GM12875 (cell line): ENCODE data around the gene EMD.

Experiments used
- H3K4me3 ChIP-seq: one replicate; pipeline ENCODE4 v1.5.1; 2011; ENCODE audit warnings: low read depth, low read length, control low read depth
- TF ChIP-seq, protein P1 (sequence below): IDR thresholded peaks from 2 replicates; pipeline ENCODE4 v1.5.1; 2011; ENCODE audit warnings: low read depth, mild to moderate bottlenecking, control low read depth, inconsistent platforms, low read length, moderate library complexity, borderline replicate concordance; ENCODE audit not compliant: insufficient read depth

EMD gene

DNA sequence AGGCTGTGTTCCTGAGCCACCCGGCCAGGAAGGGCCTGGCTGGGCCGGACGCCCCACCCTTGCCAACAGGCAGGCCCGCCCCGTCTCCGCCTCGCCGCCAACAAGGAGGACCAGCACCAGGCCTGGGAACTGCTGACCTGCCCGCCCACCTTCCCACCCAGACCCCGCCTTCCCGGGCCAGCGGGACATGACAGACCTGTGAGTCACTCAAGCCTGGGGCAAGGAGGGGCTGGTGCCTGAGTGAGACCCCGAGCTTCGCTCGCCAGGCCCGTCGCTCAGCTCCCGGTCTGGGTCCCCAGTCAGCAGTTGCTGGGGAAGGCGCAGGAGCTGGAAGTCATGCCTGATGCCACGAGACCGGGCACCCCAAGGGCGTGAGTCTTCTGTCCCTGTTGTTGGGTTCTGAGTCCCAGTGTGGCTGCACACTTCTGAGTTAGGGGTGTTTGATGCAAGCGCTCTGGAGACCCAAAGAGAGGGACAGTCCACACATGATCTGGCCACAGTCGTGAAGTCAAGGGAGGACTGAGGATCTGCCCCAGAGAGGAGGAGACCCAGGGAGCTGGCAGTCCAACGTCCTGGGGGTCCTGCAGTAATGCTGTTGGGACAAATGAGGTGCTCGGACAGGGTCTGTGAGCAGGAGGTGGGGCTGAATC, 30.3 kb downstream of the EMD start, which contains the start of gene DNASE1L1:
Gene DNASE1L1 (minus strand): TSS at position 33 of the 650 bp plus-strand sequence. CDS start 3,686 bp downstream, outside the sequence.
- peak within 1 kb of the TSS; percentile 52 for H3K4me3 ChIP-seq
- TF ChIP-seq, protein P1, sequence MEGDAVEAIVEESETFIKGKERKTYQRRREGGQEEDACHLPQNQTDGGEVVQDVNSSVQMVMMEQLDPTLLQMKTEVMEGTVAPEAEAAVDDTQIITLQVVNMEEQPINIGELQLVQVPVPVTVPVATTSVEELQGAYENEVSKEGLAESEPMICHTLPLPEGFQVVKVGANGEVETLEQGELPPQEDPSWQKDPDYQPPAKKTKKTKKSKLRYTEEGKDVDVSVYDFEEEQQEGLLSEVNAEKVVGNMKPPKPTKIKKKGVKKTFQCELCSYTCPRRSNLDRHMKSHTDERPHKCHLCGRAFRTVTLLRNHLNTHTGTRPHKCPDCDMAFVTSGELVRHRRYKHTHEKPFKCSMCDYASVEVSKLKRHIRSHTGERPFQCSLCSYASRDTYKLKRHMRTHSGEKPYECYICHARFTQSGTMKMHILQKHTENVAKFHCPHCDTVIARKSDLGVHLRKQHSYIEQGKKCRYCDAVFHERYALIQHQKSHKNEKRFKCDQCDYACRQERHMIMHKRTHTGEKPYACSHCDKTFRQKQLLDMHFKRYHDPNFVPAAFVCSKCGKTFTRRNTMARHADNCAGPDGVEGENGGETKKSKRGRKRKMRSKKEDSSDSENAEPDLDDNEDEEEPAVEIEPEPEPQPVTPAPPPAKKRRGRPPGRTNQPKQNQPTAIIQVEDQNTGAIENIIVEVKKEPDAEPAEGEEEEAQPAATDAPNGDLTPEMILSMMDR, result no peak

DNA sequence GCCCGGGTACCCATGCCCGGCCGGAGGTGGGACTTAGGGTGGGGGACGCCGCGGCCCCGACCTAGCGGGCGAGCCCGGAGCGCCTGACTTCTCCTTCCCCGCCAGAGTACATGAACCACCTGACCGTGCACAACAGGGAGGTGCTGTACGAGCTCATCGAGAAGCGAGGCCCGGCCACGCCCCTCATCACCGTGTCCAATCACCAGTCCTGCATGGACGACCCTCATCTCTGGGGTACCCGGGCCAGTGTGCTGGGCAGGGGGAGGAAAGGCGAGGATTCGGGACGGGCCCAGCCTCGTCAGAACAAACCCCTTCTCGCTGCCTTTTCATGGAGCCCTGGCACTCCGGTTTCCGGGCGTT, 32.9 kb downstream of the EMD start:
- peak overlapping the region; percentile 82 for H3K4me3 ChIP-seq
- TF ChIP-seq, protein P1, result no peak

DNA sequence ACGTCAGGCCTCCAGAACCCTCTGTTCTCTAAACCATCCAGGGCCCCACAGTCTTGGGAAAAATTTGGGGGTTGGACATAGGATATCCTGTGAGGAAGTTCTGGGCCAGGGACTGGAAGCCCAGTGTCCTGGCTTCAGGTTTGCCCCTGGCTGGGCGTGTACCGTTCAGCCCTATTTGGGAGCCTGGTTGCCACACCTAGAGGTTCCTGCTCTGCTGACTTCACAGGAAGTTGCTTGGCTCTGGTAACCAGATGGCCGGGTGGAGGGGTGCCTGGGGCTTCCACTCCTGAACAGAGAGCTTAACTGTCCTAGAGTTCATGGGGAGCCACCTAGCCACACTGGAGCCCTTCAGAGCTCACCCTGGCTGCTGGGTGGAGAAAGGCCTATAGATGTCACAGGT, 33.4 kb downstream of the EMD start:
- peak overlapping the region; percentile 82 for H3K4me3 ChIP-seq
- TF ChIP-seq, protein P1, result no peak

DNA sequence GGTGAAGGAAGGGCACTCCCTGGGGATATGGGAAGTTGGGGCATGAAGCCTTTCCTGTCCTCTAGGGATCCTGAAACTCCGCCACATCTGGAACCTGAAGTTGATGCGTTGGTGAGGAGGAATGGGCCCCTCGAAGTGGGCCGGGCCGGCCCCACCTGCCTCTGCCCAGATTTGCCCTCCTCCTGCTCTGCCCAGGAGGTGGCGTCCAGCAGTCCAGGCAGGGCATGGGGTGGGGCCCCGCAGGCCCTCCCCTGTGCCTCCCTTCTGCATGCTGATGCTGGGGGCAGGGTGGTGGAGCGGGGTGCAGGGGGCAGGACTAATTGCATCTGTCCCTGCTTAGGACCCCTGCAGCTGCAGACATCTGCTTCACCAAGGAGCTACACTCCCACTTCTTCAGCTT, 34.0 kb downstream of the EMD start:
- TF ChIP-seq, protein P1, result no peak
- H3K4me3 ChIP-seq, result no peak overlapping the region

DNA sequence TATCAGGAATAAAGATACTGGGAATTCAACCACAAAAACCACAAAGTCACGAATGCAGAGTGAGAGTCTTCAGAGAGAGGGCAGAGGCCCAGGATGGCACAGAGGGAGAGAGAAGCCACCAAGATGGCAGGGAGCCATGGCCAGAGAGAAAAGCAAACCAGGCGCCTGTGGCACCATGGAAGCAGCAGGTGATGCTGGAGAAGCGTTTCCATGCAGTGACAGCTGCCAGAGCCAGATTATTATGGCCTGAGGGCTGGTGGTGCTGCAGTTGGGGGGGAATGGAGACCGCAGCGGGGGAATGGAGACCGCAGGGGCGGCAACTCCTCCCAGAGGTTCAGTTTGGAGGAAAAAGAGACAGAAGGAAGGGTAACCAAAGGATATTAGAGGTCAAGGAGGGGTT, 38.1 kb downstream of the EMD start:
- TF ChIP-seq, protein P1, result no peak
- no peak overlapping the region for H3K4me3 ChIP-seq

DNA sequence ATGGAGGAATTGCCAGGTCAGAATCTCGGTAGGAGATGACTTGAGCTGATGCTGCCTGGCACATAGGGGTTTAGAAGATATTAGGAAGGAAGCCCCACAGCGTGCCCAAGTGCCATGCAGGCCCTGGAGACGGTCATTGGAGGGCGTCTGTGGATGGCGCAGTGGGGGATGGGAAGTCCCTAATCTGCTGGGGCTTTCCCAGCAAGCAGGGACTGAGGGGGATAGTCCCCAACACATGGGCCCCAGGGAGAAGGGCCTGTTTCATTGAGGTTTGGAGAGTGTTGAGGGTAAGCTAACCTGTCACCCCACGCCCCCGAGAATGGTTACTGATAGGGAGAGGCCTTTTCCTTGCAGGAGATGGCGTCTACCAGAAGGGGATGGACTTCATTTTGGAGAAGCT, 40.1 kb downstream of the EMD start:
- no peak overlapping the region for H3K4me3 ChIP-seq
- TF ChIP-seq, protein P1, result no peak

DNA sequence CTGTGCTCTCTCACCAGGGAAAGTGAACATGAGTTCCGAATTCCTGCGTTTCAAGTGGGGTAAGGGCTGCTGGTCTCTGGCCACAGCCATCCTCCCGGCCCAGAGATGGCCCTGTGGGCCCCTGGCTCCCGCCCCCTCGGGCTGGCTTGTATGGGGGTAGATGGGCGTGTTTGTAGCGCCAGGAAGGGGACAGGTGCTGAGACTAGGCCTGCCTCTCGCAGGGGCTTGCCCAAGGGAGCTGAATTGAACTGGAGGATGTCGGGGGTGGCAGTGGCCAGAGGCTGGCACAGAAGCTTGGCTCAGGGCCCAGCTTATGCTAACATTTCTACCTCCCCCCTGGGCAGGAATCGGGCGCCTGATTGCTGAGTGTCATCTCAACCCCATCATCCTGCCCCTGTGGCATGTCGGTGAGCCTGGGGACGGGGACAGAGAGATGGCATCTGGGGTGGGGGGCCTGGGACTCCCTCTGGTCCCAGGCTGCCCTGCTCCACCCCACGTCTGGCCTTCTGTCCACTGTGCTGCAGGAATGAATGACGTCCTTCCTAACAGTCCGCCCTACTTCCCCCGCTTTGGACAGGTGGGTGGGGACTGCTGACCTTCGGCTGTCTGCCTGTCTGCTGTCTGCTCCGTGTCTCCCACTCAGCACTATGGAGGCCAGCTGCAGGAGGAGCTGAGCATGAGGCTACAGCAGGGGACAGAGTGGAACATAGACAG, 40.8 kb downstream of the EMD start:
- no peak overlapping the region for H3K4me3 ChIP-seq
- TF ChIP-seq, protein P1, result no peak
